HG03095 (cell line): ENCODE measurements around the gene ANXA10.
"Not testable (repeated sequence)": the region's sequence is repeated elsewhere in the genome, so short reads cannot be mapped to it uniquely, and the experiment has no call there.

Experiments
- ATAC-seq: cut with Tn5 transposase; IDR thresholded peaks from one replicate; pipeline ENCODE4 v1.9.1; 2021; ENCODE audit warnings: moderate library complexity; ENCODE audit not compliant: unreplicated experiment

ANXA10 gene

GRCh38 chr4:168113059-168113458 is 20.7 kb downstream of the ANXA10 start:
- ATAC-seq = not testable (repeated sequence)

- no peak for ATAC-seq
These were observed 25.8 kb downstream of the ANXA10 start for GRCh38 chr4:168118116-168118655.

- ATAC-seq = no peak
These were observed 26.8 kb downstream of the ANXA10 start for GRCh38 chr4:168119100-168119499.

- no peak for ATAC-seq
These were observed 27.6 kb downstream of the ANXA10 start for GRCh38 chr4:168119890-168120289.

- ATAC-seq = no peak
These were observed 28.5 kb downstream of the ANXA10 start for GRCh38 chr4:168120811-168121210.

GRCh38 chr4:168124008-168124641 is 31.8 kb downstream of the ANXA10 start:
- no peak for ATAC-seq

- no peak for ATAC-seq
These were observed 34.6 kb downstream of the ANXA10 start for GRCh38 chr4:168126952-168127351.

- ATAC-seq = no peak
These were observed 36.3 kb downstream of the ANXA10 start for GRCh38 chr4:168128601-168129000.

GRCh38 chr4:168129046-168129772 is 36.9 kb downstream of the ANXA10 start:
- ATAC-seq = no peak

- no peak for ATAC-seq
These were observed 37.5 kb downstream of the ANXA10 start for GRCh38 chr4:168129802-168130201.

- no peak for ATAC-seq
These were observed 38.9 kb downstream of the ANXA10 start for GRCh38 chr4:168131196-168131595.

- ATAC-seq = no peak
These were observed 42.3 kb downstream of the ANXA10 start for GRCh38 chr4:168134651-168135050.

GRCh38 chr4:168135860-168136259 is 43.5 kb downstream of the ANXA10 start:
- ATAC-seq = not testable (repeated sequence)

- ATAC-seq = not testable (repeated sequence)
These were observed 45.4 kb downstream of the ANXA10 start for GRCh38 chr4:168137695-168138094.

- no peak for ATAC-seq
These were observed 45.8 kb downstream of the ANXA10 start for GRCh38 chr4:168138143-168138542.

- no peak for ATAC-seq
These were observed 47.0 kb downstream of the ANXA10 start for GRCh38 chr4:168139336-168139735.

- ATAC-seq = no peak
These were observed 49.4 kb downstream of the ANXA10 start for GRCh38 chr4:168141733-168142132.

- ATAC-seq = no peak
These were observed 51.3 kb downstream of the ANXA10 start for GRCh38 chr4:168143601-168144000.

- no peak for ATAC-seq
These were observed 58.2 kb downstream of the ANXA10 start for GRCh38 chr4:168150420-168151050.

GRCh38 chr4:168151327-168151726 is 59.0 kb downstream of the ANXA10 start:
- no peak for ATAC-seq

- no peak for ATAC-seq
These were observed 60.6 kb downstream of the ANXA10 start for GRCh38 chr4:168152837-168153500.
